Hematopoietic multipotent progenitor cell treated with erythropoietin and hydrocortisone succinate and interleukin-3 and kit ligand, for 6 days (in vitro differentiated cells): ENCODE data around the gene ATP1A2.
A peak's percentile ranks its signal among the peaks of the same experiment; 100 is the strongest.

ENCODE experiments used
- DNase-seq: peaks from one replicate; pipeline ENCODE4 v3.0.0-alpha.2; 2015

The ATP1A2 gene

GRCh38 chr1:160115545-160116282 lies at the start of gene ATP1A2:
TSS of gene ATP1A2 (plus strand) at chr1:160115759. CDS start at chr1:160115862, 103 bp downstream.
- no peak for DNase-seq

DNA sequence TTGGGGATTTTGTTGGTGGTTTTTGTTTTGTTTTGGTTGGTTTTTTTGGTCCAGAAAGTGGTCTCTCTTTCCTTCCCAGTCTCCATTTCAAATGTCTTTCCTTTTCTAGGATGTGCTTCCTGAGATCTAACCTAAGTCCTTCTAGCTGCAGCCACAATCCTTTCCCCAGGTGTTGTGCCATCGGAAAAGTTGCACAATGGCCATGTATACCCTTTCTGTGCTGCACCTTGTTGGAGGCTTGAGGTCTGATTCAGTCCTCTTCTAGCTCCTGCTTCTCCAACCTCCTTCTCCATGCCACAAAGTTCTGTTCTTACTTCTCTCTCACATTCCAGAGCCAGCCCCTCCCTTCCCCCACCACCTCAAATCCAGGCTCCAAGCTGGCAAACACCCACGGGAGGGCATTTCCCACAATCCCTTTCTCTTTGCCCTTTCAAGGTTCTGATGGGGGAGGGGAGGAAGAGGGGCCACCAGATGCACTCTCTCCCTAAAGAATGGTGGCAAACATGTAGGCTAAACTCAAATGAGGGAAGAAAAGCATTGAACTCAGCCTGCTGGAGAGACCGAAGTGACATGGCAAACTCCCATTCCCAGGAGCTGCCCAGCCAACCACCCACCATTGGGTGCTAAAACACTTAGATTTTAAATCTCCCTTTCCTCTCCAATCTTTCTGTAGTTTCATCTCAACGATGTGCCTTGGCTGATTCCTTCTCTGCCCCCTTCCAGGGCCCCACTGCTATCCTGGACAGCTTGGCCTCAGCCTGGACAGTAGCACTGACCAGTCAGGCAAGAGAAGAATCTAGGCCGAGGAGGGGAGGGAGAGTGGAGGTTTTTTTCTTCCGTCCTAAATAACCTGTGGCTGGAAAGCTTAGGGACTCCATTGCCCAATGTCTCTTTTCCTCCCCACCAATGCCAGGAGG lies 48.5 kb upstream of the ATP1A2 start:
- DNase-seq = no peak

- DNase-seq = no peak
Measured at GRCh38 chr1:160068225-160068624, 47.3 kb upstream of the ATP1A2 start.

DNA sequence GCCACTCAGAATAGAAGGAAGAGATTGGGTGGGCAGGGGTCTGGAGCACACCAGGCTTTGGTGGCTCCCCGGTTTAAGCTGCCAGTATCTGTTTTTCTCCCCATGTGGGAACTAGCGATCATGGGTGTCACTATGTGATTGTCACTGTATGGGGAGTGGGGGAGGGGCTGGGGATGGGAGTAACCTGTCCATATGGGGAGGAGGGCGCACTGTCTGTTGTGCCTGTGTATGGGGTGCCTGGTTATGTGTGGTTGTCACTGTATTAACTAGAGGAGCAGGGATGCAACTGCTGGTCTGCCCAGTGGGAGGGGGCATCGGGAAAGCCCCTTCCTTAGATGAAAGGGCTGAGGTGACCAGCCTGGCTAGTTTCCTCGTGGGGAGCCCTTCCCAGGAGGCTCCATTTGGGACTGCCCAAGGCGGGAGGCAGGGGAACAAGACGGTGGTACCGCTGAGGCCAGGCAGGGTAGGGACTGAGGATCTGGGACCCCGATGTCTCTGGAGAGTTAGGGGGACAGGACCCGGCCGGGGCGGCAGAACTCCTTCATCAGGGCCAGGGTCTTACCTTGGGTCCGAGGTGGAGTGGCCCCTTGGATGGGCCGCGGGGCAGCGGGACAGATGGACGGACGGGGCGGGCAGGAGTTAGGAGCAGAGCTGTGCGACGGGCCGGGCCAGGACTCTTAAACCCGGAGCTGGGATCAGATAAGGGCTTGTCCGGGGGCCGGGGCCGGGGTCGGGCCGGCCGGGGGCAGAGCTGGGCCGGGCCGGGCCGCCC lies 45.9 kb upstream of the ATP1A2 start, which contains the start of gene KCNJ10:
Gene KCNJ10 (minus strand): TSS at position 701 of the 772 bp plus-strand sequence. CDS start 27,628 bp downstream, outside the sequence.
- DNase-seq = peak; percentile 23

GRCh38 chr1:160070243-160071163 lies 45.1 kb upstream of the ATP1A2 start:
- peak; percentile 66 for DNase-seq

DNA sequence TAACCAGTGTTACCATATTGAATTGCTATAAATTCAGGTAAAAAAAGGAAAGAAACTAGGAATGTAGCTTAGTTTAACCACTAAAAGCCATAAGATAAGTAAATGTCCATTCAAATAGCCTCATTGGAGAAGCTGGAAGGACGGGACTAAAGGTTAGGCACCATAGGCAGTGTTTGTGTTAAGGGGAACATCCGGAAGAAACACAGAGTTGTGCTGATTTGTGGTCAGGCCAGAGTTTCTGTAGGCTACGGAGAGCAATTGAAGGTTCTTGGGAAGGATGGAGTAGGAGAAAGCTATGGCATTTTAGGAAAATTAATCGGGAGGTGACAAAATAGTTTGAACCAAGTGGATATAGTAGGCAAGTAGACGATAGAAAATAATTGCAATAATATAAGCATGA lies 44.3 kb upstream of the ATP1A2 start:
- no peak for DNase-seq

GRCh38 chr1:160074865-160075264 lies 40.7 kb upstream of the ATP1A2 start:
- no peak for DNase-seq

DNA sequence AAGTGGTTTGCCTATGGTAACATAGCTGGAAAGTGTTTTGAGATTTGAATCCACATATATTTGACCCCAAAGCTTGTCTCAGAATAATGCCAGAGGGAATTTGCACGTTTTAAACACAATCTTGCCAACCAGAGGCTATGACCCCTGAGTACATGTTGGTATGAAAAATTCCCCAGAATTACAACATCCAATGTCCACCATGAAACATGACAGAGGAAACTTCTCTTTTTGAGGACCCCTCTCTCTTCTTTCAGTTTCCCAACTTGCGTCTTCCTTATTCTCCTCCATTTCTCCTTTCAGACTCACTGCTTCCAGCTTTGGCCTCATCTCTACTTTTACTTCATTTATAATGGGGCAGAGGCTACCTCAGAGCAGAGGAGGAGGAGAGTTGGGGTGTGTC lies 39.7 kb upstream of the ATP1A2 start:
- no peak for DNase-seq

GRCh38 chr1:160076295-160076694 lies 39.3 kb upstream of the ATP1A2 start:
- DNase-seq = no peak

- no peak for DNase-seq
Measured at GRCh38 chr1:160077486-160077885, 38.1 kb upstream of the ATP1A2 start.

DNA sequence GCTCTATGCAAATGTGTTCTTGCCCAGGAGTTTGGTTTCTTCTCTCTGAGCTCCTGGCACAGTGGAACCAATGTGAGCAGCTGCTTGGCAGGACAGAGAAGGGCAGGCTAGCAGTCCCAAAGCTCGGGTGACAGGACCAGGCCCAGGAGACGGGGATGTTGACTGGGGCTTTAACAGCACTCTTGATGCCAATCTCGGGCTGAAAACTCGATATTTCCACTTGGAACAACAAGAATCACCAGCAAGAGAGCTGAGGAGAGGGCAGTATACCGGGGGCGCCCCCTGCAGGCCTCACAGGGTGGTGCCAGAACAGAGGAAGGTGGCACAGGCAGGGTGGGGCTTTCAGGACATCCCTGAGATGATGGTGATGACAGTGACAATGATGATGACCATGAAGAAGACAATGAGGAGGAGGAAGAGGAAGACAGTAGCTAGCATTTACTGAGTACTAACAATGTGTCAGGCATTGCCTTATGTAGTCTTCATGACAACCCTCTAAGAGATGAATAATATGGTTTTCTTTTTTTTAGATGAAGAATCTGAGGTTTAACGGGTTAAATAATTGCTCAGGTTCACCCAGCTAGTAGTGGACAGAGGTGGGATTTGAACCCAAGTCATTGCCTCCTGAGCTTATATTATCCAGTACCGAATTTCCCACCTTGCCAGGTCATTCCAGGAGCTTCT lies 36.9 kb upstream of the ATP1A2 start:
- peak; percentile 74 for DNase-seq

DNA sequence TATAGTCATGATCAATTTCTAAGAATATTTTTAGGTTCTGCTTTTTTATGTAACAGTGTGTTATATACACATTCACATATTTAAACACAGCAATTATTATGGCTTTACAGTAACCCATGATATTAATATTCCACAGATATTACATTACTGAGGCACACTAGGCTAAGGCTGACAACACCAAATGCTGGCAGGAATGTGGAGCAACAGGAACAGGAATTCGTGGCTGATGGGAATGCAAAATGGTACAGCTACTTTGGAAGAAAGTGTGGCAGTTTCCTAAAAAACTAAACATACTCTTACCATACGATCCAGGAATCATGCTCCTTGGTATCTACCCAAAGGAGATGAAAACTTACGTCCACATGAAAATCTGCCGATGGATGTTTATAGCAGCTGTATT lies 36.1 kb upstream of the ATP1A2 start:
- no peak for DNase-seq

GRCh38 chr1:160080381-160081100 lies 35.0 kb upstream of the ATP1A2 start:
- no peak for DNase-seq

DNA sequence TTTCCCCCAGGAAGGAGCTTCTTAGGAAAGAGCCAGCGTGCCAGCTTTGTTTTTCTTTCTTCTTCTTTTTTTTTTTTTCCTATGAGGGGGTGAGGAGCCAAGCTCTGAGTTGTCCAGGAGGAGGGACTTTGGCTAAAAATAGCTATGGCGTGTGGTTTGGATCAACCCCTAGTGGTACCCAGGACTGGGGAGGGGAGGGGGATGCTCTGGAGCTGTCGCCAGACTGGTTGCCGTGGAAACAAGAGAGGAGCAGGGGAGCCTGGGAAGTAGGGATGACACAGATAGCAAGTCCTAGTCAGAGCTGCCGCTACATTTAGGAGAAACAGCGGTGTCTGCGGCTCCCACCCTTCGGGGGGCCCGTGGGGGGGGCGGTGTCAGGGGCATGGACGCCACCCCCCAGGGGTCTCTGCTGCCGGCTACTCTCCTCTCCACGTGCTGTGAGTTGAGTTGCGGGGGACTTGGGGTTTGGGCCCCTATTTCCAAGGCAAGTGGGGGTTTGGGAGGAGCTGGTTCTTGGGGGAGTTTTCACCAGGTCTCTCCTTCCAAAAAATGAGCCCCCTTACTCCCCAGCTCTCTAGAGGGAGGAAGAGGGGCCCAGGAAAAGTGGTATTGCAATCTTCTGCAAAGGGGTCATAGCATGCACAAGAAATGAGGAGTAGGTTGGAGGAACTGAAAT lies 34.2 kb upstream of the ATP1A2 start, which contains the start of gene KCNJ9:
Gene KCNJ9 (plus strand): TSS at position 278 of the 676 bp plus-strand sequence. CDS start 2,493 bp downstream, outside the sequence.
- DNase-seq = no peak

- DNase-seq = no peak
Measured at GRCh38 chr1:160082487-160082886, 33.1 kb upstream of the ATP1A2 start.

- no peak for DNase-seq
Measured at GRCh38 chr1:160082926-160083325, 32.6 kb upstream of the ATP1A2 start.

DNA sequence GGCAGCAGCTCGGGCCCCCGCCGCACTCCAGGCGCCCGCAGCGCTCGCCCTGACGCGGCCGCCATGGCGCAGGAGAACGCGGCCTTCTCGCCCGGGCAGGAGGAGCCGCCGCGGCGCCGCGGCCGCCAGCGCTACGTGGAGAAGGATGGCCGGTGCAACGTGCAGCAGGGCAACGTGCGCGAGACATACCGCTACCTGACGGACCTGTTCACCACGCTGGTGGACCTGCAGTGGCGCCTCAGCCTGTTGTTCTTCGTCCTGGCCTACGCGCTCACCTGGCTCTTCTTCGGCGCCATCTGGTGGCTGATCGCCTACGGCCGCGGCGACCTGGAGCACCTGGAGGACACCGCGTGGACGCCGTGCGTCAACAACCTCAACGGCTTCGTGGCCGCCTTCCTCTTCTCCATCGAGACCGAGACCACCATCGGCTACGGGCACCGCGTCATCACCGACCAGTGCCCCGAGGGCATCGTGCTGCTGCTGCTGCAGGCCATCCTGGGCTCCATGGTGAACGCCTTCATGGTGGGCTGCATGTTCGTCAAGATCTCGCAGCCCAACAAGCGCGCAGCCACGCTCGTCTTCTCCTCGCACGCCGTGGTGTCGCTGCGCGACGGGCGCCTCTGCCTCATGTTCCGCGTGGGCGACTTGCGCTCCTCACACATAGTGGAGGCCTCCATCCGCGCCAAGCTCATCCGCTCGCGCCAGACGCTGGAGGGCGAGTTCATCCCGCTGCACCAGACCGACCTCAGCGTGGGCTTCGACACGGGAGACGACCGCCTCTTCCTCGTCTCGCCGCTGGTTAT lies 31.4 kb upstream of the ATP1A2 start:
- DNase-seq = peak; percentile 70

DNA sequence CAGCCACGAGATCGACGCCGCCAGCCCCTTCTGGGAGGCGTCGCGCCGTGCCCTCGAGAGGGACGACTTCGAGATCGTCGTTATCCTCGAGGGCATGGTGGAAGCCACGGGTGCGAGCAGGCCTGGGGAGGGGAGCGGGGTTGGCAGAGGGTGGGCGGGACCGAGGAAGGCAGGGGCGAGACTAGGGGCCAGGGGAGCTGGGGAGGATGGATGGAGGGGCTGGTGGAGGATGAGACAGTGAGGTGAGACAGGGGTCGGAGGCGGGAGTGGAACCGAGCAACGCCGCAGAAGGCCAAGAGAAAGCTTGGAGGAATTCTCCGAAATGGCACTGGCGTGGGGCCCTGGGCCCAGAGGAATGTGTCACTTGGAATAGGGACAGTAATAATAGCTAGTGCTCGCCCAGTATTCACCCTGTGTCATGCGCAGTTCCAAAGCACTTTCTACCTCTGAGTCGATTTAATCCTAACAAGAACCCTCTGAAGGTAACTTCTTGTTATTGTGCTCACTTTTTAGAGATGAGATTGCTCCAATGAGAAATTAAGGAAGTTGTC lies 30.7 kb upstream of the ATP1A2 start:
- no peak for DNase-seq
